ENCODE measurements around the gene OGDH.
"Not testable (repeated sequence)": the region's sequence is repeated elsewhere in the genome, so short reads cannot be mapped to it uniquely, and the experiment has no call there.

The OGDH gene

GRCh38 chr7:44699598-44699997, 93.2 kb downstream of the OGDH start:
- H3K14ac ChIP-seq (ENCODE audit: low read length in 2 of 2) = not testable (repeated sequence)

GRCh38 chr7:44700322-44700721, 93.9 kb downstream of the OGDH start:
- Histone ChIP-seq H3K9me3 (ENCODE audit: control insufficient read depth, low read length) (peaks cover 3% of the 10 kb centered on the region), H4K91ac (ENCODE audit: low read length) (no peak overlapping the region), H4K8ac (ENCODE audit: low read length) (no peak overlapping the region), H3K4me1 (ENCODE audit: control insufficient read depth, insufficient read depth, low read depth, low read length) (peaks cover 3% of the 10 kb centered on the region), H3K27ac (ENCODE audit: low read length, poor library complexity, severe bottlenecking) (no peak overlapping the region), H3K79me1 (replicated peaks; ENCODE audit: low read length, poor library complexity, severe bottlenecking) (peaks cover 22% of the 10 kb centered on the region), H3K18ac (ENCODE audit: low read depth in 1 of 2, low read length in 2 of 2) (no peak overlapping the region), H2AFZ (ENCODE audit: low read depth, low read length) (no peak overlapping the region), H3K14ac (ENCODE audit: low read length in 2 of 2) (no peak overlapping the region), H2BK5ac (ENCODE audit: low read depth, low read length, poor library complexity, severe bottlenecking) (no peak overlapping the region), H2BK12ac (ENCODE audit: low read length in 2 of 2) (no peak overlapping the region), H3K9ac (ENCODE audit: low read length) (no peak overlapping the region), H2BK120ac (ENCODE audit: low read depth, low read length) (no peak overlapping the region), H3K4ac (ENCODE audit: low read depth in 1 of 2, low read length in 2 of 2) (no peak overlapping the region), H3K23ac (ENCODE audit: low read length in 2 of 2) (no peak overlapping the region), H2BK15ac (ENCODE audit: low read depth, poor library complexity, severe bottlenecking) (no peak overlapping the region), H3K4me3 (ENCODE audit: insufficient read depth in 1 of 2, low read depth in 1 of 2, low read length in 2 of 2) (no peak overlapping the region), H3K27me3 (ENCODE audit: control insufficient read depth in 1 of 2, insufficient read depth in 1 of 2, low read length in 2 of 2) (no peaks in the 10 kb centered on the region), H3K36me3 (ENCODE audit: control insufficient read depth in 1 of 2, insufficient read depth in 2 of 2, low read depth in 1 of 2, low read length in 2 of 2) (peaks cover 71 to 77% of the 10 kb centered on the region in 2 experiments), H2AK5ac (ENCODE audit: low read length, severe bottlenecking) (no peak overlapping the region), H3K4me2 (ENCODE audit: low read length, poor library complexity, severe bottlenecking) (no peak overlapping the region)
- DNase-seq = no peak
- 95% methylated on average over 8 of the region's 8 CpGs for WGBS

More at GRCh38 chr7:44699598-44699997, 93.2 kb downstream of the OGDH start:
- not testable (repeated sequence) for H2AK5ac ChIP-seq (ENCODE audit: low read length, severe bottlenecking); H3K23ac ChIP-seq (ENCODE audit: low read length in 2 of 2); H2BK120ac ChIP-seq (ENCODE audit: low read depth, low read length); H3K27ac ChIP-seq (ENCODE audit: low read length, poor library complexity, severe bottlenecking); H4K8ac ChIP-seq (ENCODE audit: low read length); H4K91ac ChIP-seq (ENCODE audit: low read length); H3K4me3 ChIP-seq (ENCODE audit: insufficient read depth in 1 of 2, low read depth in 1 of 2, low read length in 2 of 2); H2BK5ac ChIP-seq (ENCODE audit: low read depth, low read length, poor library complexity, severe bottlenecking); H3K9me3 ChIP-seq (ENCODE audit: control insufficient read depth, low read length); H2BK15ac ChIP-seq (ENCODE audit: low read depth, poor library complexity, severe bottlenecking); H2AFZ ChIP-seq (ENCODE audit: low read depth, low read length); DNase-seq; H3K9ac ChIP-seq (ENCODE audit: low read length); H3K4me1 ChIP-seq (ENCODE audit: control insufficient read depth, insufficient read depth, low read depth, low read length); H3K18ac ChIP-seq (ENCODE audit: low read depth in 1 of 2, low read length in 2 of 2); H3K4me2 ChIP-seq (ENCODE audit: low read length, poor library complexity, severe bottlenecking); H2BK12ac ChIP-seq (ENCODE audit: low read length in 2 of 2); H3K27me3 ChIP-seq (ENCODE audit: control insufficient read depth in 1 of 2, insufficient read depth in 1 of 2, low read length in 2 of 2); H3K4ac ChIP-seq (ENCODE audit: low read depth in 1 of 2, low read length in 2 of 2)
- peaks cover 25% of the 10 kb centered on the region for H3K79me1 ChIP-seq (replicated peaks; ENCODE audit: low read length, poor library complexity, severe bottlenecking)
- WGBS = 97% methylated on average over 2 of the region's 2 CpGs
- H3K36me3 ChIP-seq (ENCODE audit: control insufficient read depth in 1 of 2, insufficient read depth in 2 of 2, low read depth in 1 of 2, low read length in 2 of 2) = peaks cover 76 to 78% of the 10 kb centered on the region in 2 experiments

GRCh38 chr7:44703391-44703790, 97.0 kb downstream of the OGDH start:
- not testable (repeated sequence) for H2BK5ac ChIP-seq (ENCODE audit: low read depth, low read length, poor library complexity, severe bottlenecking); H3K27me3 ChIP-seq (ENCODE audit: control insufficient read depth in 1 of 2, insufficient read depth in 1 of 2, low read length in 2 of 2); H3K4ac ChIP-seq (ENCODE audit: low read depth in 1 of 2, low read length in 2 of 2); H3K14ac ChIP-seq (ENCODE audit: low read length in 2 of 2); H2BK120ac ChIP-seq (ENCODE audit: low read depth, low read length); H4K8ac ChIP-seq (ENCODE audit: low read length); H2BK15ac ChIP-seq (ENCODE audit: low read depth, poor library complexity, severe bottlenecking); H3K4me1 ChIP-seq (ENCODE audit: control insufficient read depth, insufficient read depth, low read depth, low read length); H3K23ac ChIP-seq (ENCODE audit: low read length in 2 of 2); H3K4me2 ChIP-seq (ENCODE audit: low read length, poor library complexity, severe bottlenecking); H3K18ac ChIP-seq (ENCODE audit: low read depth in 1 of 2, low read length in 2 of 2); H3K27ac ChIP-seq (ENCODE audit: low read length, poor library complexity, severe bottlenecking); H2AFZ ChIP-seq (ENCODE audit: low read depth, low read length); H3K79me1 ChIP-seq (replicated peaks; ENCODE audit: low read length, poor library complexity, severe bottlenecking); H3K9me3 ChIP-seq (ENCODE audit: control insufficient read depth, low read length); H4K91ac ChIP-seq (ENCODE audit: low read length); DNase-seq; H2AK5ac ChIP-seq (ENCODE audit: low read length, severe bottlenecking); H3K4me3 ChIP-seq (ENCODE audit: insufficient read depth in 1 of 2, low read depth in 1 of 2, low read length in 2 of 2); H3K9ac ChIP-seq (ENCODE audit: low read length); H2BK12ac ChIP-seq (ENCODE audit: low read length in 2 of 2)
- H3K36me3 ChIP-seq (ENCODE audit: control insufficient read depth in 1 of 2, insufficient read depth in 2 of 2, low read depth in 1 of 2, low read length in 2 of 2) = peaks cover 64 to 67% of the 10 kb centered on the region in 2 experiments
- whole genome bisulfite sequencing = 96% methylated on average over 10 of the region's 10 CpGs

- Histone ChIP-seq H3K4ac (ENCODE audit: low read depth in 1 of 2, low read length in 2 of 2) (no peak overlapping the region), H3K79me1 (replicated peaks; ENCODE audit: low read length, poor library complexity, severe bottlenecking) (peaks cover 8% of the 10 kb centered on the region), H3K18ac (ENCODE audit: low read depth in 1 of 2, low read length in 2 of 2) (no peak overlapping the region), H3K23ac (ENCODE audit: low read length in 2 of 2) (no peak overlapping the region), H3K14ac (ENCODE audit: low read length in 2 of 2) (no peak overlapping the region), H3K4me3 (ENCODE audit: insufficient read depth in 1 of 2, low read depth in 1 of 2, low read length in 2 of 2) (no peak overlapping the region), H2BK12ac (ENCODE audit: low read length in 2 of 2) (no peak overlapping the region), H3K27ac (ENCODE audit: low read length, poor library complexity, severe bottlenecking) (no peak overlapping the region), H2AFZ (ENCODE audit: low read depth, low read length) (no peak overlapping the region), H4K8ac (ENCODE audit: low read length) (no peak overlapping the region), H2BK120ac (ENCODE audit: low read depth, low read length) (no peak overlapping the region), H3K9me3 (ENCODE audit: control insufficient read depth, low read length) (peaks cover 3% of the 10 kb centered on the region), H3K27me3 (ENCODE audit: control insufficient read depth in 1 of 2, insufficient read depth in 1 of 2, low read length in 2 of 2) (no peaks in the 10 kb centered on the region), H3K9ac (ENCODE audit: low read length) (no peak overlapping the region), H2AK5ac (ENCODE audit: low read length, severe bottlenecking) (no peak overlapping the region), H4K91ac (ENCODE audit: low read length) (no peak overlapping the region), H3K36me3 (ENCODE audit: control insufficient read depth in 1 of 2, insufficient read depth in 2 of 2, low read depth in 1 of 2, low read length in 2 of 2) (peaks cover 67 to 68% of the 10 kb centered on the region in 2 experiments), H2BK15ac (ENCODE audit: low read depth, poor library complexity, severe bottlenecking) (no peak overlapping the region), H3K4me1 (ENCODE audit: control insufficient read depth, insufficient read depth, low read depth, low read length) (peaks cover 3% of the 10 kb centered on the region), H2BK5ac (ENCODE audit: low read depth, low read length, poor library complexity, severe bottlenecking) (no peak overlapping the region), H3K4me2 (ENCODE audit: low read length, poor library complexity, severe bottlenecking) (no peak overlapping the region)
- WGBS = 100% methylated on average over 1 of the region's 1 CpG
- DNase-seq = no peak
Measured at GRCh38 chr7:44703921-44704320, 97.5 kb downstream of the OGDH start.

All from mesenchymal stem cell (in vitro differentiated cells and primary cell).